ENCODE measurements around the gene USP12.
"Not testable (repeated sequence)": the region's sequence is repeated elsewhere in the genome, so short reads cannot be mapped to it uniquely, and the experiment has no call there.

The USP12 gene

GRCh38 chr13:27118428-27119054 lies 53.1 kb downstream of the USP12 start:
- DNase-seq = no peak

- no peak for DNase-seq
Measured at GRCh38 chr13:27117952-27118351, 53.7 kb downstream of the USP12 start.

GRCh38 chr13:27117158-27117557 lies 54.5 kb downstream of the USP12 start:
- no peak for DNase-seq

GRCh38 chr13:27113436-27113835 lies 58.2 kb downstream of the USP12 start:
- no peak for DNase-seq

- DNase-seq = no peak
Measured at GRCh38 chr13:27112006-27112405, 59.6 kb downstream of the USP12 start.

- no peak for DNase-seq
Measured at GRCh38 chr13:27110056-27110746, 61.4 kb downstream of the USP12 start.

GRCh38 chr13:27106144-27106543 lies 65.5 kb downstream of the USP12 start:
- DNase-seq = no peak

GRCh38 chr13:27104606-27105005 lies 67.0 kb downstream of the USP12 start:
- DNase-seq = no peak

- DNase-seq = no peak
Measured at GRCh38 chr13:27101847-27102246, 69.8 kb downstream of the USP12 start.

- no peak for DNase-seq
Measured at GRCh38 chr13:27101289-27101688, 70.3 kb downstream of the USP12 start.

- DNase-seq = no peak
Measured at GRCh38 chr13:27097691-27098090, 73.9 kb downstream of the USP12 start.

GRCh38 chr13:27091451-27091850 lies 80.2 kb downstream of the USP12 start:
- DNase-seq = no peak

- DNase-seq = no peak
Measured at GRCh38 chr13:27088619-27089018, 83.0 kb downstream of the USP12 start.

GRCh38 chr13:27086599-27087265 lies 84.9 kb downstream of the USP12 start:
- no peak for DNase-seq

GRCh38 chr13:27083183-27083582 lies 88.4 kb downstream of the USP12 start:
- no peak for DNase-seq

- no peak for DNase-seq
Measured at GRCh38 chr13:27081893-27082679, 89.5 kb downstream of the USP12 start.

- no peak for DNase-seq
Measured at GRCh38 chr13:27080018-27080948, 91.3 kb downstream of the USP12 start.

GRCh38 chr13:27079421-27079958 lies 92.1 kb downstream of the USP12 start:
- DNase-seq = no peak

- DNase-seq = no peak
Measured at GRCh38 chr13:27077451-27077850, 94.2 kb downstream of the USP12 start.

GRCh38 chr13:27076421-27076820 lies 95.2 kb downstream of the USP12 start:
- no peak for DNase-seq

- DNase-seq = no peak
Measured at GRCh38 chr13:27073186-27073585, 98.4 kb downstream of the USP12 start.

- DNase-seq = not testable (repeated sequence)
Measured at GRCh38 chr13:27066123-27066522, 105.5 kb downstream of the USP12 start.

Measured in activated CD4-positive, alpha-beta T cell treated with anti-CD3 and anti-CD28 coated beads, Interleukin-2, amount 50 U/mL, for 1 hour (primary cell).